Measurements from ENCODE around the gene CNTN3. TPM values are rescaled to one million over a fixed set of nuclear protein-coding genes. Genes with fewer than 3 reads are reported as not detected.

The CNTN3 gene
- total RNA-seq, 1 experiment from 2014 or later = not detected

- DNase-seq (ENCODE audit: low read depth, low spot score) (no peak), ATAC-seq (no peak)
- Histone ChIP-seq H2AFZ (ENCODE audit: low read depth, low read length, poor library complexity, severe bottlenecking) (no peak overlapping the region), H4K20me1 (ENCODE audit: insufficient read depth) (no peaks in the 10 kb centered on the region), H3K9me2 (ENCODE audit: insufficient read depth) (no peaks in the 10 kb centered on the region), H3K79me2 (ENCODE audit: insufficient read depth, low read length) (no peaks in the 10 kb centered on the region), H3K4me2 (ENCODE audit: low read length) (no peak overlapping the region), H3K4me3 (replicated peaks in 1 of 2; ENCODE audit: low read depth in 1 of 2, low read length in 2 of 2) (no peak overlapping the region), H3K27me3 (ENCODE audit: insufficient read depth, low read length) (no peaks in the 10 kb centered on the region), H3K4me1 (ENCODE audit: control insufficient read depth in 1 of 2, insufficient read depth in 2 of 2, low read length in 2 of 2) (no peaks in the 10 kb centered on the region), H3K36me3 (ENCODE audit: control insufficient read depth in 1 of 2, insufficient read depth in 2 of 2, low read length in 2 of 2) (no peaks in the 10 kb centered on the region), H3K9me3 (ENCODE audit: control insufficient read depth in 1 of 2, insufficient read depth in 1 of 2, low read depth in 1 of 2, low read length in 2 of 2) (peaks cover 3 to 14% of the 10 kb centered on the region in 2 experiments; a peak in 2 of 4 replicates), H3K27ac (ENCODE audit: low read depth, low read length) (no peak overlapping the region), H3K9ac (ENCODE audit: low read length) (no peak overlapping the region)
- ChIA-PET RAD21 (ENCODE audit: low non-redundant PET in 1 of 2, low total read pairs in 2 of 2, uncharacterized antibody in 2 of 2, unreplicated experiment in 2 of 2) (no interaction called here), CTCF (no interaction called here), POLR2A (no interaction called here)
- TF ChIP-seq CTCF (IDR thresholded peaks at IDR 0.05 in 2 of 3, conservative IDR thresholded peaks at IDR 0.05 in 1 of 3; ENCODE audit: borderline replicate concordance in 1 of 3, insufficient read depth in 1 of 3, low read depth in 2 of 3, low read length in 2 of 3) (no peak), SP1 (IDR thresholded peaks at IDR 0.05; ENCODE audit: low read depth) (no peak), SRF (IDR thresholded peaks at IDR 0.05; ENCODE audit: low read depth) (no peak), ELF1 (IDR thresholded peaks at IDR 0.05; ENCODE audit: borderline replicate concordance, low read depth) (no peak), ZNF274 (IDR thresholded peaks at IDR 0.05; ENCODE audit: low read depth, low read length) (no peak)
- no TSS peak for BruUV-seq (replicated peaks)
- intact Hi-C loops (cut with micrococcal nuclease) = no loop called here
Observed at GRCh38 chr3:74593152-74593551, 21.3 kb downstream of the CNTN3 start.

GRCh38 chr3:74592359-74592758, 22.1 kb downstream of the CNTN3 start:
- POLR2A ChIA-PET = no interaction called here
- Histone ChIP-seq H4K20me1 (ENCODE audit: insufficient read depth) (no peaks in the 10 kb centered on the region), H3K9me2 (ENCODE audit: insufficient read depth) (no peaks in the 10 kb centered on the region), H3K4me2 (ENCODE audit: low read length) (no peak overlapping the region), H3K9ac (ENCODE audit: low read length) (no peak overlapping the region), H3K4me3 (replicated peaks in 1 of 2; ENCODE audit: low read depth in 1 of 2, low read length in 2 of 2) (no peak overlapping the region), H3K9me3 (ENCODE audit: control insufficient read depth in 1 of 2, insufficient read depth in 1 of 2, low read depth in 1 of 2, low read length in 2 of 2) (peaks cover 3 to 14% of the 10 kb centered on the region in 2 experiments; a peak in 2 of 4 replicates), H3K36me3 (ENCODE audit: control insufficient read depth in 1 of 2, insufficient read depth in 2 of 2, low read length in 2 of 2) (no peaks in the 10 kb centered on the region), H3K27me3 (ENCODE audit: insufficient read depth, low read length) (no peaks in the 10 kb centered on the region), H2AFZ (ENCODE audit: low read depth, low read length, poor library complexity, severe bottlenecking) (no peak overlapping the region), H3K79me2 (ENCODE audit: insufficient read depth, low read length) (no peaks in the 10 kb centered on the region), H3K27ac (ENCODE audit: low read depth, low read length) (no peak overlapping the region), H3K4me1 (ENCODE audit: control insufficient read depth in 1 of 2, insufficient read depth in 2 of 2, low read length in 2 of 2) (no peaks in the 10 kb centered on the region)
- CTCF ChIA-PET = no interaction called here
- TF ChIP-seq CEBPB (IDR thresholded peaks at IDR 0.05; ENCODE audit: low read depth) (no peak), CBX3 (IDR thresholded peaks at IDR 0.05; ENCODE audit: low read depth) (no peak), POLR2A (IDR thresholded peaks at IDR 0.05; ENCODE audit: borderline replicate concordance, extremely low read depth, insufficient read depth, insufficient read length) (no peak), SIN3A (IDR thresholded peaks at IDR 0.05; ENCODE audit: low read depth) (no peak), TCF7L2 (IDR thresholded peaks at IDR 0.05; ENCODE audit: borderline replicate concordance, extremely low read depth, insufficient read depth, insufficient read length) (no peak), ATF3 (IDR thresholded peaks at IDR 0.05) (no peak)
- ATAC-seq = no peak
- intact Hi-C loops (cut with micrococcal nuclease) = no loop called here
- RAD21 ChIA-PET (ENCODE audit: low non-redundant PET in 1 of 2, low total read pairs in 2 of 2, uncharacterized antibody in 2 of 2, unreplicated experiment in 2 of 2) = no interaction called here
- no TSS peak for BruUV-seq (replicated peaks)
- no peak for DNase-seq (ENCODE audit: low read depth, low spot score)
